Mesenchymal stem cell (in vitro differentiated cells and primary cell): ENCODE measurements around the gene PRPF4.
A peak's percentile ranks its signal among the peaks of the same experiment; 100 is the strongest.
"Not testable (repeated sequence)": the region's sequence is repeated elsewhere in the genome, so short reads cannot be mapped to it uniquely, and the experiment has no call there.

Experiments
- DNase-seq: peaks from one replicate; pipeline ENCODE4 v3.0.0-alpha.2; 2013
- H2AFZ ChIP-seq: one replicate; pipeline ENCODE4 v1.6.1; 2013; ENCODE audit warnings: low read depth, mild to moderate bottlenecking, control low read depth, inconsistent platforms, low read length, moderate library complexity
- H2AK5ac ChIP-seq: 2 replicates; pipeline ENCODE4 v1.6.1; 2013; ENCODE audit warnings: low read length, moderate library complexity, mild to moderate bottlenecking, inconsistent platforms; ENCODE audit not compliant: severe bottlenecking
- H2BK120ac ChIP-seq: one replicate; pipeline ENCODE4 v1.6.1; 2013; ENCODE audit warnings: low read depth, mild to moderate bottlenecking, inconsistent platforms, low read length, moderate library complexity
- H2BK12ac ChIP-seq, 2 experiments: one replicate each; pipeline ENCODE4 v1.6.1; 2013; ENCODE audit warnings: inconsistent platforms in 2 of 2, low read length in 2 of 2, mild to moderate bottlenecking in 2 of 2, moderate library complexity in 2 of 2, control low read depth in 1 of 2
- H2BK15ac ChIP-seq: one replicate; pipeline ENCODE4 v1.6.1; 2013; ENCODE audit warnings: mild to moderate bottlenecking, low read depth, inconsistent platforms; ENCODE audit not compliant: poor library complexity, severe bottlenecking
- H2BK5ac ChIP-seq: 2 replicates; pipeline ENCODE4 v1.6.1; 2013; ENCODE audit warnings: low read depth, mild to moderate bottlenecking, low read length, control low read depth, inconsistent platforms; ENCODE audit not compliant: poor library complexity, severe bottlenecking
- H3K14ac ChIP-seq, 2 experiments: one replicate each; pipeline ENCODE4 v1.6.1; 2013; ENCODE audit warnings: inconsistent platforms in 2 of 2, low read length in 2 of 2, control low read depth in 1 of 2, mild to moderate bottlenecking in 1 of 2, moderate library complexity in 1 of 2
- H3K18ac ChIP-seq, 2 experiments: one replicate each; pipeline ENCODE4 v1.6.1; 2013; ENCODE audit warnings: inconsistent platforms in 2 of 2, low read length in 2 of 2, control low read depth in 1 of 2, low read depth in 1 of 2, mild to moderate bottlenecking in 1 of 2
- H3K23ac ChIP-seq, 2 experiments: one replicate each; pipeline ENCODE4 v1.6.1; 2013; ENCODE audit warnings: inconsistent platforms in 2 of 2, low read length in 2 of 2, mild to moderate bottlenecking in 2 of 2, moderate library complexity in 2 of 2, control low read depth in 1 of 2
- H3K27ac ChIP-seq: 2 replicates; pipeline ENCODE4 v1.5.1; 2013; ENCODE audit warnings: mild to moderate bottlenecking, moderate library complexity, low read length, control low read depth, inconsistent platforms; ENCODE audit not compliant: poor library complexity, severe bottlenecking
- H3K27me3 ChIP-seq, 2 experiments: 2 replicates each; pipeline versions ENCODE4 v1.6.1 to v1.7.0; 2013; ENCODE audit warnings: low read length in 2 of 2, mild to moderate bottlenecking in 2 of 2, moderate library complexity in 2 of 2, control low read depth in 1 of 2, inconsistent platforms in 1 of 2; ENCODE audit not compliant: control insufficient read depth in 1 of 2, insufficient read depth in 1 of 2
- H3K36me3 ChIP-seq, 2 experiments: 2 replicates each; pipeline versions ENCODE4 v1.6.1 to v1.7.0; 2013; ENCODE audit warnings: low read length in 2 of 2, control low read depth in 1 of 2, inconsistent platforms in 1 of 2, low read depth in 1 of 2, mild to moderate bottlenecking in 1 of 2; ENCODE audit not compliant: insufficient read depth in 2 of 2, control insufficient read depth in 1 of 2
- H3K4ac ChIP-seq, 2 experiments: one replicate each; pipeline ENCODE4 v1.6.1; 2013; ENCODE audit warnings: inconsistent platforms in 2 of 2, low read length in 2 of 2, mild to moderate bottlenecking in 2 of 2, moderate library complexity in 2 of 2, control low read depth in 1 of 2, low read depth in 1 of 2
- H3K4me1 ChIP-seq: 2 replicates; pipeline ENCODE4 v1.6.1; 2013; ENCODE audit warnings: low read depth, low read length, control low read depth; ENCODE audit not compliant: control insufficient read depth, insufficient read depth
- H3K4me2 ChIP-seq: 2 replicates; pipeline ENCODE4 v1.6.1; 2013; ENCODE audit warnings: low read length, mild to moderate bottlenecking, inconsistent platforms; ENCODE audit not compliant: poor library complexity, severe bottlenecking
- H3K4me3 ChIP-seq, 2 experiments: 2 replicates each; pipeline versions ENCODE4 v1.5.1 to v1.7.0; 2013; ENCODE audit warnings: low read length in 2 of 2, mild to moderate bottlenecking in 2 of 2, control low read depth in 1 of 2, low read depth in 1 of 2; ENCODE audit not compliant: insufficient read depth in 1 of 2
- H3K79me1 ChIP-seq: replicated peaks from 2 replicates; pipeline ENCODE4 v1.6.1; 2013; ENCODE audit warnings: mild to moderate bottlenecking, control low read depth, low read length, inconsistent platforms; ENCODE audit not compliant: poor library complexity, severe bottlenecking
- H3K9ac ChIP-seq: 2 replicates; pipeline ENCODE4 v1.7.0; 2013; ENCODE audit warnings: mild to moderate bottlenecking, low read length, moderate library complexity
- H3K9me3 ChIP-seq: 2 replicates; pipeline ENCODE4 v1.7.0; 2013; ENCODE audit warnings: mild to moderate bottlenecking, low read length; ENCODE audit not compliant: control insufficient read depth
- H4K8ac ChIP-seq: one replicate; pipeline ENCODE4 v1.6.1; 2013; ENCODE audit warnings: inconsistent platforms, mild to moderate bottlenecking, low read length, moderate library complexity
- H4K91ac ChIP-seq: one replicate; pipeline ENCODE4 v1.6.1; 2013; ENCODE audit warnings: mild to moderate bottlenecking, low read length, inconsistent platforms
- WGBS: methylation state at CpG from one replicate; pipeline ENCODE4 v1.1.7; 2013; ENCODE audit warnings: mixed read lengths; 5-methylcytosine and 5-hydroxymethylcytosine counted together

PRPF4 gene

GRCh38 chr9:113290052-113290607 lies 14.7 kb downstream of the PRPF4 start:
- no peak overlapping the region for H2BK120ac ChIP-seq
- H3K9me3 ChIP-seq: no peaks in the 10 kb centered on the region
- no peak overlapping the region for H2AK5ac ChIP-seq
- DNase-seq: no peak
- no peak overlapping the region for H4K8ac ChIP-seq
- no peak overlapping the region for H3K4ac ChIP-seq
- 95% methylated on average over 6 of the region's 6 CpGs for WGBS
- no peak overlapping the region for H3K23ac ChIP-seq
- H3K36me3 ChIP-seq: peaks cover 42 to 80% of the 10 kb centered on the region in 2 experiments
- H3K79me1 ChIP-seq: peaks cover 8% of the 10 kb centered on the region
- no peak overlapping the region for H2AFZ ChIP-seq
- no peak overlapping the region for H3K14ac ChIP-seq
- H3K27ac ChIP-seq: no peak overlapping the region
- no peak overlapping the region for H2BK12ac ChIP-seq
- no peaks in the 10 kb centered on the region for H3K27me3 ChIP-seq
- H3K4me3 ChIP-seq: no peak overlapping the region
- H2BK15ac ChIP-seq: no peak overlapping the region
- H3K4me2 ChIP-seq: no peak overlapping the region
- H3K18ac ChIP-seq: no peak overlapping the region
- no peaks in the 10 kb centered on the region for H3K4me1 ChIP-seq
- no peak overlapping the region for H4K91ac ChIP-seq
- no peak overlapping the region for H3K9ac ChIP-seq
- H2BK5ac ChIP-seq: no peak overlapping the region

- Histone ChIP-seq H3K36me3 (peaks cover 31 to 52% of the 10 kb centered on the region in 2 experiments), H3K4ac (no peak overlapping the region), H2BK12ac (no peak overlapping the region), H3K23ac (no peak overlapping the region), H3K4me3 (peak overlapping the region in 1 of 2 experiments; percentile 22), H3K79me1 (no peaks in the 10 kb centered on the region), H3K4me1 (no peaks in the 10 kb centered on the region), H3K9ac (peak overlapping the region; percentile 63), H2AK5ac (no peak overlapping the region), H2AFZ (no peak overlapping the region), H4K91ac (no peak overlapping the region), H2BK15ac (no peak overlapping the region), H3K18ac (no peak overlapping the region), H3K14ac (no peak overlapping the region), H2BK5ac (no peak overlapping the region), H4K8ac (no peak overlapping the region), H3K27me3 (peaks cover 0 to 1% of the 10 kb centered on the region in 2 experiments), H2BK120ac (no peak overlapping the region), H3K4me2 (no peak overlapping the region), H3K27ac (no peak overlapping the region), H3K9me3 (no peaks in the 10 kb centered on the region)
- no peak for DNase-seq
- 98% methylated on average over 7 of the region's 7 CpGs for WGBS
Measured at GRCh38 chr9:113293285-113293878, 17.9 kb downstream of the PRPF4 start.

GRCh38 chr9:113296247-113296646 lies 20.8 kb downstream of the PRPF4 start:
- not testable (repeated sequence) for H3K4me2 ChIP-seq, H2AK5ac ChIP-seq, H2BK120ac ChIP-seq, DNase-seq, H3K27ac ChIP-seq, H3K23ac ChIP-seq, H2AFZ ChIP-seq, H2BK15ac ChIP-seq, H2BK5ac ChIP-seq, H3K79me1 ChIP-seq, H3K14ac ChIP-seq, H4K91ac ChIP-seq, H2BK12ac ChIP-seq, H3K9ac ChIP-seq, H3K4me3 ChIP-seq, H3K18ac ChIP-seq, H3K4me1 ChIP-seq, H4K8ac ChIP-seq, H3K4ac ChIP-seq, H3K9me3 ChIP-seq
- Histone ChIP-seq H3K27me3 (peaks cover 3 to 21% of the 10 kb centered on the region in 2 experiments), H3K36me3 (peaks cover 18 to 24% of the 10 kb centered on the region in 2 experiments)
- WGBS: 93% methylated on average over 8 of the region's 8 CpGs

- WGBS: 87% methylated on average over 9 of the region's 9 CpGs
Measured at GRCh38 chr9:113296796-113297558, 21.5 kb downstream of the PRPF4 start.

More at GRCh38 chr9:113296796-113297558, 21.5 kb downstream of the PRPF4 start:
- no peaks in the 10 kb centered on the region for H3K4me1 ChIP-seq
- DNase-seq: no peak
- H4K91ac ChIP-seq: no peak overlapping the region
- H4K8ac ChIP-seq: no peak overlapping the region
- no peaks in the 10 kb centered on the region for H3K9me3 ChIP-seq
- H3K4me2 ChIP-seq: no peak overlapping the region
- H3K36me3 ChIP-seq: peaks cover 10 to 17% of the 10 kb centered on the region in 2 experiments
- no peak overlapping the region for H3K4me3 ChIP-seq
- H2BK12ac ChIP-seq: no peak overlapping the region
- no peak overlapping the region for H2BK15ac ChIP-seq
- no peak overlapping the region for H3K18ac ChIP-seq
- H3K27ac ChIP-seq: no peak overlapping the region
- no peak overlapping the region for H3K4ac ChIP-seq
- H3K79me1 ChIP-seq: no peaks in the 10 kb centered on the region
- no peak overlapping the region for H3K9ac ChIP-seq
- no peak overlapping the region for H3K14ac ChIP-seq
- no peak overlapping the region for H2BK5ac ChIP-seq
- H3K27me3 ChIP-seq: peaks cover 3 to 21% of the 10 kb centered on the region in 2 experiments
- no peak overlapping the region for H2BK120ac ChIP-seq
- no peak overlapping the region for H2AK5ac ChIP-seq
- H2AFZ ChIP-seq: no peak overlapping the region
- no peak overlapping the region for H3K23ac ChIP-seq
